HepG2 (cell line): ENCODE measurements around the gene PFN2. TPM values are rescaled to one million over a fixed set of nuclear protein-coding genes. Genes with fewer than 3 reads are reported as not detected.

Source experiments
- CCAR2 ChIP-seq: fragments of 200-400 bp; formaldehyde crosslinking; optimal IDR thresholded peaks from 2 replicates; pipeline ENCODE3; 2018; ENCODE audit warnings: low read depth, mild to moderate bottlenecking, low read length, moderate library complexity
- HNRNPH1 ChIP-seq: fragments of 200-400 bp; formaldehyde crosslinking; optimal IDR thresholded peaks from 2 replicates; pipeline ENCODE3; 2017; ENCODE audit warnings: mild to moderate bottlenecking, low read depth, low read length
- ZBTB37 ChIP-seq: sonication (generic); formaldehyde crosslinking; IDR thresholded peaks from 2 replicates; pipeline ENCODE4 v1.4.0; 2020; ENCODE audit warnings: mild to moderate bottlenecking, missing genetic modification reagents
- ZFP62 ChIP-seq: sonication (generic); formaldehyde crosslinking; IDR thresholded peaks from 2 replicates; pipeline ENCODE4 v1.4.0; 2020; ENCODE audit warnings: missing genetic modification reagents
- ZFYVE20 ChIP-seq: sonication (generic); formaldehyde crosslinking; IDR thresholded peaks from 2 replicates; pipeline ENCODE4 v1.8.0; 2023; ENCODE audit warnings: low read depth, mild to moderate bottlenecking, moderate library complexity, missing genetic modification reagents, borderline replicate concordance
- ZNF563 ChIP-seq: sonication (generic); formaldehyde crosslinking; IDR thresholded peaks from 2 replicates; pipeline ENCODE4 v1.8.0; 2022; ENCODE audit warnings: mild to moderate bottlenecking, moderate library complexity, missing genetic modification reagents
- polyA plus RNA-seq, 8 experiments: library from polyadenylated mRNA; depleted of rRNA in 3 of 8; stranded (reverse) in 7 of 8; unstranded in 1 of 8; fragments of >200 nt; fragmentation: Illumina TruSeq in 4 of 8; extraction: Trizol in 4 of 8; gene quantifications; 2 replicates each; pipeline versions ENCODE4 v1.2.1 to v1.2.3, GENCODE V29; 2011 to 2016; ENCODE audit warnings: low read depth in 4 of 8, missing spikeins in 1 of 8, mixed read lengths in 1 of 8; ENCODE audit not compliant: insufficient read depth in 1 of 8
- total RNA-seq, 5 experiments: library from RNA; depleted of rRNA; stranded (reverse); fragments of >200 nt; fragmentation: Illumina TruSeq; extraction: Trizol; gene quantifications; 2 replicates each; pipeline ENCODE4 v1.2.3, GENCODE V29; 2016; ENCODE audit warnings: low read depth in 1 of 5
- TF ChIP-seq, protein P1 (sequence below): sonication (generic); formaldehyde crosslinking; IDR thresholded peaks from 2 replicates; pipeline ENCODE4 v1.5.1; 2020; ENCODE audit warnings: mild to moderate bottlenecking, missing genetic modification reagents, borderline replicate concordance
- TF ChIP-seq, protein P2 (sequence below): sonication (generic); formaldehyde crosslinking; IDR thresholded peaks from 2 replicates; pipeline ENCODE4 v1.4.0; 2020; ENCODE audit warnings: missing genetic modification reagents
- TF ChIP-seq, protein P3 (sequence below): sonication (generic); formaldehyde crosslinking; IDR thresholded peaks from 2 replicates; pipeline ENCODE4 v1.4.0; 2020; ENCODE audit warnings: missing genetic modification reagents, borderline replicate concordance
- TF ChIP-seq, protein P4 (sequence below): sonication (generic); formaldehyde crosslinking; IDR thresholded peaks from 2 replicates; pipeline ENCODE4 v1.4.0; 2020; ENCODE audit warnings: mild to moderate bottlenecking, missing genetic modification reagents, borderline replicate concordance

Gene PFN2
- total and polyA plus RNA-seq, 2 of the 13 experiments (the other 11 are each of a cell fraction or from before 2014, with no cell fraction given) = 57.3 to 150 TPM

- TF ChIP-seq, protein P1, sequence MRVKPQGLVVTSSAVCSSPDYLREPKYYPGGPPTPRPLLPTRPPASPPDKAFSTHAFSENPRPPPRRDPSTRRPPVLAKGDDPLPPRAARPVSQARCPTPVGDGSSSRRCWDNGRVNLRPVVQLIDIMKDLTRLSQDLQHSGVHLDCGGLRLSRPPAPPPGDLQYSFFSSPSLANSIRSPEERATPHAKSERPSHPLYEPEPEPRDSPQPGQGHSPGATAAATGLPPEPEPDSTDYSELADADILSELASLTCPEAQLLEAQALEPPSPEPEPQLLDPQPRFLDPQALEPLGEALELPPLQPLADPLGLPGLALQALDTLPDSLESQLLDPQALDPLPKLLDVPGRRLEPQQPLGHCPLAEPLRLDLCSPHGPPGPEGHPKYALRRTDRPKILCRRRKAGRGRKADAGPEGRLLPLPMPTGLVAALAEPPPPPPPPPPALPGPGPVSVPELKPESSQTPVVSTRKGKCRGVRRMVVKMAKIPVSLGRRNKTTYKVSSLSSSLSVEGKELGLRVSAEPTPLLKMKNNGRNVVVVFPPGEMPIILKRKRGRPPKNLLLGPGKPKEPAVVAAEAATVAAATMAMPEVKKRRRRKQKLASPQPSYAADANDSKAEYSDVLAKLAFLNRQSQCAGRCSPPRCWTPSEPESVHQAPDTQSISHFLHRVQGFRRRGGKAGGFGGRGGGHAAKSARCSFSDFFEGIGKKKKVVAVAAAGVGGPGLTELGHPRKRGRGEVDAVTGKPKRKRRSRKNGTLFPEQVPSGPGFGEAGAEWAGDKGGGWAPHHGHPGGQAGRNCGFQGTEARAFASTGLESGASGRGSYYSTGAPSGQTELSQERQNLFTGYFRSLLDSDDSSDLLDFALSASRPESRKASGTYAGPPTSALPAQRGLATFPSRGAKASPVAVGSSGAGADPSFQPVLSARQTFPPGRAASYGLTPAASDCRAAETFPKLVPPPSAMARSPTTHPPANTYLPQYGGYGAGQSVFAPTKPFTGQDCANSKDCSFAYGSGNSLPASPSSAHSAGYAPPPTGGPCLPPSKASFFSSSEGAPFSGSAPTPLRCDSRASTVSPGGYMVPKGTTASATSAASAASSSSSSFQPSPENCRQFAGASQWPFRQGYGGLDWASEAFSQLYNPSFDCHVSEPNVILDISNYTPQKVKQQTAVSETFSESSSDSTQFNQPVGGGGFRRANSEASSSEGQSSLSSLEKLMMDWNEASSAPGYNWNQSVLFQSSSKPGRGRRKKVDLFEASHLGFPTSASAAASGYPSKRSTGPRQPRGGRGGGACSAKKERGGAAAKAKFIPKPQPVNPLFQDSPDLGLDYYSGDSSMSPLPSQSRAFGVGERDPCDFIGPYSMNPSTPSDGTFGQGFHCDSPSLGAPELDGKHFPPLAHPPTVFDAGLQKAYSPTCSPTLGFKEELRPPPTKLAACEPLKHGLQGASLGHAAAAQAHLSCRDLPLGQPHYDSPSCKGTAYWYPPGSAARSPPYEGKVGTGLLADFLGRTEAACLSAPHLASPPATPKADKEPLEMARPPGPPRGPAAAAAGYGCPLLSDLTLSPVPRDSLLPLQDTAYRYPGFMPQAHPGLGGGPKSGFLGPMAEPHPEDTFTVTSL (CRISPR knock-in tag) = 0 out of 2 replicates have a peak, but pooled peaks have one; percentile 22
- peak; percentile 97 for TF ChIP-seq HNRNPH1
- TF ChIP-seq, protein P2, sequence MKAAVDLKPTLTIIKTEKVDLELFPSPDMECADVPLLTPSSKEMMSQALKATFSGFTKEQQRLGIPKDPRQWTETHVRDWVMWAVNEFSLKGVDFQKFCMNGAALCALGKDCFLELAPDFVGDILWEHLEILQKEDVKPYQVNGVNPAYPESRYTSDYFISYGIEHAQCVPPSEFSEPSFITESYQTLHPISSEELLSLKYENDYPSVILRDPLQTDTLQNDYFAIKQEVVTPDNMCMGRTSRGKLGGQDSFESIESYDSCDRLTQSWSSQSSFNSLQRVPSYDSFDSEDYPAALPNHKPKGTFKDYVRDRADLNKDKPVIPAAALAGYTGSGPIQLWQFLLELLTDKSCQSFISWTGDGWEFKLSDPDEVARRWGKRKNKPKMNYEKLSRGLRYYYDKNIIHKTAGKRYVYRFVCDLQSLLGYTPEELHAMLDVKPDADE = no peak
- TF ChIP-seq ZFP62 (CRISPR knock-in tag) = no peak
- no peak for TF ChIP-seq ZFYVE20
- TF ChIP-seq, protein P3, sequence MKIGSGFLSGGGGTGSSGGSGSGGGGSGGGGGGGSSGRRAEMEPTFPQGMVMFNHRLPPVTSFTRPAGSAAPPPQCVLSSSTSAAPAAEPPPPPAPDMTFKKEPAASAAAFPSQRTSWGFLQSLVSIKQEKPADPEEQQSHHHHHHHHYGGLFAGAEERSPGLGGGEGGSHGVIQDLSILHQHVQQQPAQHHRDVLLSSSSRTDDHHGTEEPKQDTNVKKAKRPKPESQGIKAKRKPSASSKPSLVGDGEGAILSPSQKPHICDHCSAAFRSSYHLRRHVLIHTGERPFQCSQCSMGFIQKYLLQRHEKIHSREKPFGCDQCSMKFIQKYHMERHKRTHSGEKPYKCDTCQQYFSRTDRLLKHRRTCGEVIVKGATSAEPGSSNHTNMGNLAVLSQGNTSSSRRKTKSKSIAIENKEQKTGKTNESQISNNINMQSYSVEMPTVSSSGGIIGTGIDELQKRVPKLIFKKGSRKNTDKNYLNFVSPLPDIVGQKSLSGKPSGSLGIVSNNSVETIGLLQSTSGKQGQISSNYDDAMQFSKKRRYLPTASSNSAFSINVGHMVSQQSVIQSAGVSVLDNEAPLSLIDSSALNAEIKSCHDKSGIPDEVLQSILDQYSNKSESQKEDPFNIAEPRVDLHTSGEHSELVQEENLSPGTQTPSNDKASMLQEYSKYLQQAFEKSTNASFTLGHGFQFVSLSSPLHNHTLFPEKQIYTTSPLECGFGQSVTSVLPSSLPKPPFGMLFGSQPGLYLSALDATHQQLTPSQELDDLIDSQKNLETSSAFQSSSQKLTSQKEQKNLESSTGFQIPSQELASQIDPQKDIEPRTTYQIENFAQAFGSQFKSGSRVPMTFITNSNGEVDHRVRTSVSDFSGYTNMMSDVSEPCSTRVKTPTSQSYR (CRISPR knock-in tag) = peak; percentile 48
- no peak for TF ChIP-seq ZBTB37 (CRISPR knock-in tag)
- TF ChIP-seq, protein P4, sequence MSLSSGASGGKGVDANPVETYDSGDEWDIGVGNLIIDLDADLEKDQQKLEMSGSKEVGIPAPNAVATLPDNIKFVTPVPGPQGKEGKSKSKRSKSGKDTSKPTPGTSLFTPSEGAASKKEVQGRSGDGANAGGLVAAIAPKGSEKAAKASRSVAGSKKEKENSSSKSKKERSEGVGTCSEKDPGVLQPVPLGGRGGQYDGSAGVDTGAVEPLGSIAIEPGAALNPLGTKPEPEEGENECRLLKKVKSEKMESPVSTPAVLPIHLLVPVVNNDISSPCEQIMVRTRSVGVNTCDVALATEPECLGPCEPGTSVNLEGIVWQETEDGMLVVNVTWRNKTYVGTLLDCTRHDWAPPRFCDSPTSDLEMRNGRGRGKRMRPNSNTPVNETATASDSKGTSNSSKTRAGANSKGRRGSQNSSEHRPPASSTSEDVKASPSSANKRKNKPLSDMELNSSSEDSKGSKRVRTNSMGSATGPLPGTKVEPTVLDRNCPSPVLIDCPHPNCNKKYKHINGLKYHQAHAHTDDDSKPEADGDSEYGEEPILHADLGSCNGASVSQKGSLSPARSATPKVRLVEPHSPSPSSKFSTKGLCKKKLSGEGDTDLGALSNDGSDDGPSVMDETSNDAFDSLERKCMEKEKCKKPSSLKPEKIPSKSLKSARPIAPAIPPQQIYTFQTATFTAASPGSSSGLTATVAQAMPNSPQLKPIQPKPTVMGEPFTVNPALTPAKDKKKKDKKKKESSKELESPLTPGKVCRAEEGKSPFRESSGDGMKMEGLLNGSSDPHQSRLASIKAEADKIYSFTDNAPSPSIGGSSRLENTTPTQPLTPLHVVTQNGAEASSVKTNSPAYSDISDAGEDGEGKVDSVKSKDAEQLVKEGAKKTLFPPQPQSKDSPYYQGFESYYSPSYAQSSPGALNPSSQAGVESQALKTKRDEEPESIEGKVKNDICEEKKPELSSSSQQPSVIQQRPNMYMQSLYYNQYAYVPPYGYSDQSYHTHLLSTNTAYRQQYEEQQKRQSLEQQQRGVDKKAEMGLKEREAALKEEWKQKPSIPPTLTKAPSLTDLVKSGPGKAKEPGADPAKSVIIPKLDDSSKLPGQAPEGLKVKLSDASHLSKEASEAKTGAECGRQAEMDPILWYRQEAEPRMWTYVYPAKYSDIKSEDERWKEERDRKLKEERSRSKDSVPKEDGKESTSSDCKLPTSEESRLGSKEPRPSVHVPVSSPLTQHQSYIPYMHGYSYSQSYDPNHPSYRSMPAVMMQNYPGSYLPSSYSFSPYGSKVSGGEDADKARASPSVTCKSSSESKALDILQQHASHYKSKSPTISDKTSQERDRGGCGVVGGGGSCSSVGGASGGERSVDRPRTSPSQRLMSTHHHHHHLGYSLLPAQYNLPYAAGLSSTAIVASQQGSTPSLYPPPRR (CRISPR knock-in tag) = no peak
- TF ChIP-seq CCAR2 = no peak
- peak; percentile 15; the same call in 1 of the 2 replicates for TF ChIP-seq ZNF563
Observed at GRCh38 chr3:149969940-149970715, 567 bp downstream of the PFN2 start (continued).
